ENCODE results near the gene APOC3. TPM values are rescaled to one million over a fixed set of nuclear protein-coding genes. Genes with fewer than 3 reads are reported as not detected.

The APOC3 gene
- total RNA-seq, 3 donors from 2014 or later (not counting 1 experiment from before 2014, with no cell fraction given): not detected

GRCh38 chr11:116847612-116848011 is 17.9 kb downstream of the APOC3 start:
- Mint-ChIP-seq H3K9me3 (no peaks in the 10 kb centered on the region), H3K36me3 (peaks cover 20% of the 10 kb centered on the region), H3K4me3 (no peak overlapping the region), H3K27me3 (ENCODE audit: low read depth in 2 of 2) (no peaks in the 10 kb centered on the region), H3K4me1 (peaks cover 28 to 30% of the 10 kb centered on the region in 2 donors), H3K27ac (no peak overlapping the region)
- Histone ChIP-seq H3K27ac (ENCODE audit: low read length) (no peak overlapping the region), H3K4me3 (ENCODE audit: low read length) (no peak overlapping the region), H3K9me3 (ENCODE audit: control insufficient read depth, insufficient read depth, low read length) (no peaks in the 10 kb centered on the region), H3K27me3 (ENCODE audit: control insufficient read depth, insufficient read depth, low read length) (no peaks in the 10 kb centered on the region), H3K4me1 (ENCODE audit: control insufficient read depth, insufficient read depth, low read length) (peaks cover 22% of the 10 kb centered on the region), H3K36me3 (ENCODE audit: control insufficient read depth, insufficient read depth, low read length) (peaks cover 56% of the 10 kb centered on the region)
- DNase-seq (no peak), ATAC-seq (no peak)
- intact Hi-C loops (cut with micrococcal nuclease): no loop called here
- 100% methylated on average over 3 of the region's 4 CpGs for WGBS (ENCODE audit: insufficient coverage)
- no peak for TF ChIP-seq CTCF (IDR thresholded peaks at IDR 0.05)

GRCh38 chr11:116849060-116849459 is 19.4 kb downstream of the APOC3 start:
- no peaks in the 10 kb centered on the region for H3K27me3 ChIP-seq (ENCODE audit: control insufficient read depth, insufficient read depth, low read length)
- 96% methylated on average over 12 of the region's 12 CpGs for WGBS (ENCODE audit: insufficient coverage)

GRCh38 chr11:116849486-116849885 is 19.8 kb downstream of the APOC3 start:
- Mint-ChIP-seq H3K4me1 (peaks cover 47 to 48% of the 10 kb centered on the region in 2 donors), H3K9me3 (no peaks in the 10 kb centered on the region), H3K4me3 (no peak overlapping the region), H3K27me3 (ENCODE audit: low read depth in 2 of 2) (no peaks in the 10 kb centered on the region), H3K36me3 (peaks cover 20% of the 10 kb centered on the region), H3K27ac (peak overlapping the region in 1 of 2 donors; percentile 93)
- DNase-seq (no peak), ATAC-seq (no peak)
- Histone ChIP-seq H3K27ac (ENCODE audit: low read length) (no peak overlapping the region), H3K4me3 (ENCODE audit: low read length) (no peak overlapping the region), H3K4me1 (ENCODE audit: control insufficient read depth, insufficient read depth, low read length) (peaks cover 41% of the 10 kb centered on the region), H3K36me3 (ENCODE audit: control insufficient read depth, insufficient read depth, low read length) (peaks cover 42% of the 10 kb centered on the region), H3K27me3 (ENCODE audit: control insufficient read depth, insufficient read depth, low read length) (no peaks in the 10 kb centered on the region), H3K9me3 (ENCODE audit: control insufficient read depth, insufficient read depth, low read length) (no peaks in the 10 kb centered on the region)
- no peak for TF ChIP-seq CTCF (IDR thresholded peaks at IDR 0.05)
- WGBS (ENCODE audit: insufficient coverage): 55% methylated on average over 6 of the region's 6 CpGs
- intact Hi-C loops (cut with micrococcal nuclease): no loop called here

More at GRCh38 chr11:116849060-116849459, 19.4 kb downstream of the APOC3 start:
- no peak overlapping the region for H3K27ac Mint-ChIP-seq
- Histone ChIP-seq H3K4me3 (ENCODE audit: low read length) (no peak overlapping the region), H3K36me3 (ENCODE audit: control insufficient read depth, insufficient read depth, low read length) (peaks cover 44% of the 10 kb centered on the region), H3K27ac (ENCODE audit: low read length) (no peak overlapping the region), H3K4me1 (ENCODE audit: control insufficient read depth, insufficient read depth, low read length) (peaks cover 36% of the 10 kb centered on the region), H3K9me3 (ENCODE audit: control insufficient read depth, insufficient read depth, low read length) (no peaks in the 10 kb centered on the region)
- no peak overlapping the region for H3K4me3 Mint-ChIP-seq
- H3K4me1 Mint-ChIP-seq: peaks cover 43 to 44% of the 10 kb centered on the region in 2 donors
- no peaks in the 10 kb centered on the region for H3K27me3 Mint-ChIP-seq (ENCODE audit: low read depth in 2 of 2)
- ATAC-seq: no peak
- DNase-seq: no peak
- no peak for TF ChIP-seq CTCF (IDR thresholded peaks at IDR 0.05)
- H3K36me3 Mint-ChIP-seq: peaks cover 20% of the 10 kb centered on the region
- H3K9me3 Mint-ChIP-seq: no peaks in the 10 kb centered on the region
- intact Hi-C loops (cut with micrococcal nuclease): no loop called here

DNA sequence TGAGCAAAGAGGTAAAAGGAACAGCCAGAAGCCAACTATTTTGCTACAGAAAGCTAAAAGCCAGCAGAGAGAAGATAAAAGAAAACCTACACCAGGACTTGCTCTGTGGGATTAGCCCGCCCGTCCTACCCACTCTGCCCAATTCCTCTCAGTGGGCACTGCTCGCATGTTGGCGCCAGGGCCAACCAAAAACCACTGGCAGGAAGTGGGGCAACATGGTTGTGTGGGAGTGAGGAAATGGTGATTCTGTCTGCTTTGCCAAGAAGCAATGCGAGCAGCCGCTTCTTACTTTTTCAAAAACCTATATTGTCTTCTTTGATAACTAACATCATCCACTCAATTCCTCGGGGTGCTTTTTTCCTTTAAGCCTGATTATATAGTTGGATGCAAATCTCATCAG is 21.9 kb downstream of the APOC3 start:
- intact Hi-C loops (cut with micrococcal nuclease): loop anchor here (5.0 kb wide), 2 partner anchors 59 to 79 kb away; partner anchors contain the start of genes APOA5 and BUD13
- DNase-seq (peak; percentile 35 to 69), ATAC-seq (peak; percentile 7 to 48 (median 25))
- H3K27ac ChIP-seq (ENCODE audit: low read length): peak overlapping the region; percentile 73
- H3K36me3 ChIP-seq (ENCODE audit: control insufficient read depth, insufficient read depth, low read length): peaks cover 21% of the 10 kb centered on the region
- no peaks in the 10 kb centered on the region for H3K9me3 Mint-ChIP-seq
- no peaks in the 10 kb centered on the region for H3K27me3 ChIP-seq (ENCODE audit: control insufficient read depth, insufficient read depth, low read length)
- peak overlapping the region; percentile 92 to 93 for H3K27ac Mint-ChIP-seq
- TF ChIP-seq CTCF (IDR thresholded peaks at IDR 0.05): no peak
- H3K27me3 Mint-ChIP-seq (ENCODE audit: low read depth in 2 of 2): no peaks in the 10 kb centered on the region
- peak overlapping the region; percentile 88 for H3K4me3 Mint-ChIP-seq
- no peak overlapping the region for H3K4me3 ChIP-seq (ENCODE audit: low read length)
- H3K36me3 Mint-ChIP-seq: peaks cover under 1% of the 10 kb centered on the region
- H3K9me3 ChIP-seq (ENCODE audit: control insufficient read depth, insufficient read depth, low read length): no peaks in the 10 kb centered on the region
- peaks cover 58% of the 10 kb centered on the region for H3K4me1 ChIP-seq (ENCODE audit: control insufficient read depth, insufficient read depth, low read length)
- H3K4me1 Mint-ChIP-seq: peaks cover 64 to 65% of the 10 kb centered on the region in 2 donors
- WGBS (ENCODE audit: insufficient coverage): 0% methylated on average over 2 of the region's 7 CpGs

Measured in natural killer cell (primary cell).